ENCODE data around the gene PKD1.
A peak's percentile ranks its signal among the peaks of the same experiment; 100 is the strongest.

The PKD1 gene

DNA sequence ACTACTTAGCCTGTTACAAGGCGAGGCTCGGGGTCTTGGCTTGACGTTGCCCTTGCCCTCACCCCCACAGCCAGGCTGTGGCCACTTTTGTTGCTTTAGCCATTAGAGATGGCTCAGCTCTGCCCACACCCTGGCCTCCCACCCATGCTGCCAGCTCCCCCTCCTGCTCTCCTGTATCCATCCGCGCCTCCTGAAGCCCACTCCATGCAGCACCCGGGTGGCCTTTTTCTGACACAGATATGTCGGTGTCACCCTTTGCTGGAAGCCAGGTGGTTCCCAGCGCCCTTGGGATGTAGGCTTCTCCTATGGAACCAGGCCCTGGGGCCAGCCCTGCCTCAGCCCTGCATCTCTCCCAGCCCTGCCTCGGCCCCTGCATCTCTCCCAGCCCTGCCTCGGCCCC, 78.3 kb downstream of the PKD1 start:
- H3K4me3 ChIP-seq (ENCODE audit: low read depth, low read length) = no peak overlapping the region
- no peak for DNase-seq (ENCODE audit: low read depth)
- TF ChIP-seq, protein P1, sequence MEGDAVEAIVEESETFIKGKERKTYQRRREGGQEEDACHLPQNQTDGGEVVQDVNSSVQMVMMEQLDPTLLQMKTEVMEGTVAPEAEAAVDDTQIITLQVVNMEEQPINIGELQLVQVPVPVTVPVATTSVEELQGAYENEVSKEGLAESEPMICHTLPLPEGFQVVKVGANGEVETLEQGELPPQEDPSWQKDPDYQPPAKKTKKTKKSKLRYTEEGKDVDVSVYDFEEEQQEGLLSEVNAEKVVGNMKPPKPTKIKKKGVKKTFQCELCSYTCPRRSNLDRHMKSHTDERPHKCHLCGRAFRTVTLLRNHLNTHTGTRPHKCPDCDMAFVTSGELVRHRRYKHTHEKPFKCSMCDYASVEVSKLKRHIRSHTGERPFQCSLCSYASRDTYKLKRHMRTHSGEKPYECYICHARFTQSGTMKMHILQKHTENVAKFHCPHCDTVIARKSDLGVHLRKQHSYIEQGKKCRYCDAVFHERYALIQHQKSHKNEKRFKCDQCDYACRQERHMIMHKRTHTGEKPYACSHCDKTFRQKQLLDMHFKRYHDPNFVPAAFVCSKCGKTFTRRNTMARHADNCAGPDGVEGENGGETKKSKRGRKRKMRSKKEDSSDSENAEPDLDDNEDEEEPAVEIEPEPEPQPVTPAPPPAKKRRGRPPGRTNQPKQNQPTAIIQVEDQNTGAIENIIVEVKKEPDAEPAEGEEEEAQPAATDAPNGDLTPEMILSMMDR (IDR thresholded peaks at IDR 0.05; ENCODE audit: low read depth, low read length) = no peak
- TF ChIP-seq POLR2A (IDR thresholded peaks at IDR 0.05; ENCODE audit: extremely low read depth, insufficient read length) (no peak), MYC (IDR thresholded peaks at IDR 0.05; ENCODE audit: low read depth, low read length) (no peak)
- TF ChIP-seq, protein P2, sequence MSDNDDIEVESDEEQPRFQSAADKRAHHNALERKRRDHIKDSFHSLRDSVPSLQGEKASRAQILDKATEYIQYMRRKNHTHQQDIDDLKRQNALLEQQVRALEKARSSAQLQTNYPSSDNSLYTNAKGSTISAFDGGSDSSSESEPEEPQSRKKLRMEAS (IDR thresholded peaks at IDR 0.05; ENCODE audit: low read depth, low read length) = no peak

DNA sequence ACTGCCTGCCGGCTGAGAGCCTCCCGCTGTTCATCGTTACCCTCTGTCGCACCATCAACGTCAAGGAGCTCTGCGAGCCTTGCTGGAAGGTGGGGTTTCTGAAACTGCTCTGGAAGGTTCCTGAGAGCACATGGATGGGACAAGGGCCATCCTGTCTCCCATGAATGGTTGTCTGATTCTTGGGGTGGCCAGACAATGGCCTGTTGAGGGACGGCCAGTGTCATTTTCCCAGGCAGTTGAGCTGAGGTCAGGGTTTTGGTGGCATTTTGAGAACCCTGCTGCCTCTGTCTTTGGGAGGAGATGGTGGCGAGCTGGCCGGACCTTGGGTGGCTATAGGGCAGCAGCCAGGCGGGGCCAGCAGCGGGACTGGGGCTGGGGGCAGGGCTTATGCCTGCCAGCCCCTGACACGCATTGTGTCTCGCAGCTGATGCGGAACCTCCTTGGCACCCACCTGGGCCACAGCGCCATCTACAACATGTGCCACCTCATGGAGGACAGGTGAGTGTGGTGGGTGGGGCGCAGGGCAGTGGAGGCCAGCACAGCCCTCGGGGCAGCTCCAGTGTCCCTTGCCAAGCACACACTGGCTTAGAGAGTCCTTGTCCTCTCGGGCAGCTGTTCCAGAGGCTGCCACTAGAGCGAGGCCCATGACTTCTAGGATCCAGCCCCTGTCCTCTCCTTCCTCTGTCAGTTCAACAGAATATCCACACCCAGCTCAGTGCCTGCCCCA, 78.9 kb downstream of the PKD1 start:
- DNase-seq (ENCODE audit: low read depth) = peak; percentile 29
- TF ChIP-seq, protein P1 (IDR thresholded peaks at IDR 0.05; ENCODE audit: low read depth, low read length) = peak; percentile 20
- TF ChIP-seq, protein P2 (IDR thresholded peaks at IDR 0.05; ENCODE audit: low read depth, low read length) = no peak
- TF ChIP-seq MYC (IDR thresholded peaks at IDR 0.05; ENCODE audit: low read depth, low read length) = no peak
- H3K4me3 ChIP-seq (ENCODE audit: low read depth, low read length) = no peak overlapping the region

DNA sequence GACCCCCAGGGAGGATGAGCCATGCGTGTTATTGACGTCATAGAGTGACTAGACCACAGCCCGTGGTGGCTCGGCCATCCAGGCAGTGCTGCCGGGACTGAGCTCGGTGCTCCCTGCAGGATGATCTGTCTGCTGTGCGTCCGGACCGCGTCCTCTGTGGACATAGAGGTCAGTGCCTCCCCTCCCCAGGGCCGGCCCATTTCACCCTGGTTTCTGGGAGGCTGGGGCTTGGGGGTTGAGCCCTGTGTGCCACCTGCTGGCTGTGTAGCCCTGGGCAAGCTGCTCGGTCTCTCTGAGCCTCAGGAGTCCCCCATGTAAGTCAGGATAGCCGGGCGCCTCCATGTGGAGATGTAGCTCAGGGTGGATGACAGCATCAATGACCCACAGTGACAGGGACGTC, 79.6 kb downstream of the PKD1 start:
- DNase-seq (ENCODE audit: low read depth) = no peak
- no peak overlapping the region for H3K4me3 ChIP-seq (ENCODE audit: low read depth, low read length)
- TF ChIP-seq, protein P1 (IDR thresholded peaks at IDR 0.05; ENCODE audit: low read depth, low read length) = no peak

DNA sequence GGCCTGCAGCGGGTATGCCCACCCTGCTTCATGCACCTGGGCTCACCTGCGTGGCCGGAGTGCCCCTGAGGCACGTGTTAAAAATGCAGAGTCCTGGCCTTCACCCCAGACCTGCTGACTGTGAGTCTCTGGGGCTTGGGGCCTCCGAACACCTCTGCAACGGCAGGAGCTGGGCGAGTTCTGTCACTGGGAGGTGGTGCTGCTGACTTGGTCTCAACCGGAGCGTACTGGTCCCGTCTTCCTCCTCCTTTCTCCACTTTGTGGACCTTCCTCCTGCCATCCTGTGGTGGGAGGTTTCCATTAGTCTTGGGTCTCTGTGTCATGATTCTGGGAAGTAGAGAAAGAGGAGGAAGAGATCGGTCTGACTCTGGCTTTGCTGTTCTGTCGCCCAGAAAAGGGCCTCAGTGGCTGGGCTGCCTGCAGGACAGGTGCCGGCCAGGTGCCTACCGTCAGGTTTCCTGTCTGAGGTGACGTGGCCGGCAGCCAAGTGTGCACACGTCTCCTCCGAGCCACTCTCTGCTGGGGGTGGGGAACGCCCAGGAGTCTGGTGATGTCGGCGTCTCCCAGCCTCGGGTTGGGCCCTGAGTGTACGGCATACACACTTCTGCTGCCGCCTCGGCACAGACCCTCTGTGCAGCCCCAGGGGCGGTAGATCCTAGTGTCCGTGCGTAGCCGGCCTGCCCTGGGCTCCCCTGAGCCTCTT, 81.0 kb downstream of the PKD1 start:
- H3K4me3 ChIP-seq (ENCODE audit: low read depth, low read length) = no peak overlapping the region
- TF ChIP-seq POLR2A (IDR thresholded peaks at IDR 0.05; ENCODE audit: extremely low read depth, insufficient read length) (no peak), MYC (IDR thresholded peaks at IDR 0.05; ENCODE audit: low read depth, low read length) (no peak)
- TF ChIP-seq, protein P1 (IDR thresholded peaks at IDR 0.05; ENCODE audit: low read depth, low read length) = no peak
- TF ChIP-seq, protein P2 (IDR thresholded peaks at IDR 0.05; ENCODE audit: low read depth, low read length) = no peak
- DNase-seq (ENCODE audit: low read depth) = no peak

DNA sequence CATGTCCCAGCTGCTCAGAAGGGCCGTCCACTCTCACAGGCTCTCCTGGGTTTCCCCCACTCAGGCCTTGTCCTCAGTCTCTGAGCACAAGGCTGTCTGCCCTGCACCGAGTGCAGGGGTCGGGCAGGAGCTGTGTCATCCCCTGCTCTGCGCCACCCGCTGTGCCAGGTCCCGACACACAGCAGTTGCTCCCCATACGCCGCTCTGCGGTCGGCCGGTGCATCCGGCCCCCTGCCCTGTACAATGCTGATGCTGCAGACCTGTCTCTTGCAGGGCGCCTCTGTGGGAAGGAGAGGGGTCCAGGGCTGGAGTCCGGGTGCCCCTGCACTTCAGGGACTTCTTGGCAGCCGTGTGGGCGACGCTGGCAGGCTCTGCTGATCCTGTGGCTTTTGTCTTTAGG, 81.8 kb downstream of the PKD1 start:
- TF ChIP-seq MYC (IDR thresholded peaks at IDR 0.05; ENCODE audit: low read depth, low read length) (no peak), POLR2A (IDR thresholded peaks at IDR 0.05; ENCODE audit: extremely low read depth, insufficient read length) (no peak)
- TF ChIP-seq, protein P1 (IDR thresholded peaks at IDR 0.05; ENCODE audit: low read depth, low read length) = no peak
- TF ChIP-seq, protein P2 (IDR thresholded peaks at IDR 0.05; ENCODE audit: low read depth, low read length) = no peak
- DNase-seq (ENCODE audit: low read depth) = no peak
- H3K4me3 ChIP-seq (ENCODE audit: low read depth, low read length) = no peak overlapping the region

Data from NB4 (cell line).